ENCODE data around the gene UCN.

GRCh38 chr2:27316655-27317412 is 8.6 kb upstream of the UCN start:
- TF ChIP-seq, protein P1, sequence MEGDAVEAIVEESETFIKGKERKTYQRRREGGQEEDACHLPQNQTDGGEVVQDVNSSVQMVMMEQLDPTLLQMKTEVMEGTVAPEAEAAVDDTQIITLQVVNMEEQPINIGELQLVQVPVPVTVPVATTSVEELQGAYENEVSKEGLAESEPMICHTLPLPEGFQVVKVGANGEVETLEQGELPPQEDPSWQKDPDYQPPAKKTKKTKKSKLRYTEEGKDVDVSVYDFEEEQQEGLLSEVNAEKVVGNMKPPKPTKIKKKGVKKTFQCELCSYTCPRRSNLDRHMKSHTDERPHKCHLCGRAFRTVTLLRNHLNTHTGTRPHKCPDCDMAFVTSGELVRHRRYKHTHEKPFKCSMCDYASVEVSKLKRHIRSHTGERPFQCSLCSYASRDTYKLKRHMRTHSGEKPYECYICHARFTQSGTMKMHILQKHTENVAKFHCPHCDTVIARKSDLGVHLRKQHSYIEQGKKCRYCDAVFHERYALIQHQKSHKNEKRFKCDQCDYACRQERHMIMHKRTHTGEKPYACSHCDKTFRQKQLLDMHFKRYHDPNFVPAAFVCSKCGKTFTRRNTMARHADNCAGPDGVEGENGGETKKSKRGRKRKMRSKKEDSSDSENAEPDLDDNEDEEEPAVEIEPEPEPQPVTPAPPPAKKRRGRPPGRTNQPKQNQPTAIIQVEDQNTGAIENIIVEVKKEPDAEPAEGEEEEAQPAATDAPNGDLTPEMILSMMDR (IDR thresholded peaks at IDR 0.05): no peak
- TF ChIP-seq POLR2A (IDR thresholded peaks at IDR 0.05): no peak

All from right lobe of liver (tissue), 4 donors.